Measurements from ENCODE around the gene GNB1. TPM values are rescaled to one million over a fixed set of nuclear protein-coding genes. Genes with fewer than 3 reads are reported as not detected.

The GNB1 gene
- total RNA-seq, 1 donor from 2014 or later, result 158 TPM

DNA sequence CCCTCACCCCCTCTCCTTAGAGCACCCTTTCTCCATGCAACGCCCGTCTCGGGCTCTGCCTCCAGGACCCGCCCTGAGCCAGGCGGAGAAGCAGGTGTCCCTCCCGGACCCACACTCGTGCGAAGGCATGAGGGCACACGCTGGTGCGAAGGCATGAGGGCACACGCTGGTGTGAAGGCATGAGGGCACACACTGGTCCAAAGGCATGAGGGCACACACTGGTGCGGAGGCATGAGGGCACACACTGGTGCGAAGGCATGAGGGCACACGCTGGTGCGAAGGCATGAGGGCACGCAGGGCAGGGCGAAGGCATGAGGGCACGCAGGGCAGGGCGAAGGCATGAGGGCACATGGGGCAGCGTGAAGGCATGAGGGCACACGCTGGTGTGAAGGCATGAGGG lies 34.0 kb upstream of the GNB1 start:
- H3K4me1 ChIP-seq, result peaks cover 26% of the 10 kb centered on the region
- H3K4me3 ChIP-seq, result no peak overlapping the region
- H3K9me3 ChIP-seq (replicated peaks), result no peaks in the 10 kb centered on the region
- no peak overlapping the region for H3K27ac ChIP-seq (replicated peaks)
- TF ChIP-seq, protein P1, sequence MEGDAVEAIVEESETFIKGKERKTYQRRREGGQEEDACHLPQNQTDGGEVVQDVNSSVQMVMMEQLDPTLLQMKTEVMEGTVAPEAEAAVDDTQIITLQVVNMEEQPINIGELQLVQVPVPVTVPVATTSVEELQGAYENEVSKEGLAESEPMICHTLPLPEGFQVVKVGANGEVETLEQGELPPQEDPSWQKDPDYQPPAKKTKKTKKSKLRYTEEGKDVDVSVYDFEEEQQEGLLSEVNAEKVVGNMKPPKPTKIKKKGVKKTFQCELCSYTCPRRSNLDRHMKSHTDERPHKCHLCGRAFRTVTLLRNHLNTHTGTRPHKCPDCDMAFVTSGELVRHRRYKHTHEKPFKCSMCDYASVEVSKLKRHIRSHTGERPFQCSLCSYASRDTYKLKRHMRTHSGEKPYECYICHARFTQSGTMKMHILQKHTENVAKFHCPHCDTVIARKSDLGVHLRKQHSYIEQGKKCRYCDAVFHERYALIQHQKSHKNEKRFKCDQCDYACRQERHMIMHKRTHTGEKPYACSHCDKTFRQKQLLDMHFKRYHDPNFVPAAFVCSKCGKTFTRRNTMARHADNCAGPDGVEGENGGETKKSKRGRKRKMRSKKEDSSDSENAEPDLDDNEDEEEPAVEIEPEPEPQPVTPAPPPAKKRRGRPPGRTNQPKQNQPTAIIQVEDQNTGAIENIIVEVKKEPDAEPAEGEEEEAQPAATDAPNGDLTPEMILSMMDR (IDR thresholded peaks at IDR 0.05; ENCODE audit: borderline replicate concordance), result no peak
- H3K36me3 ChIP-seq, result no peaks in the 10 kb centered on the region
- H3K27me3 ChIP-seq (ENCODE audit: low read depth), result no peaks in the 10 kb centered on the region
- intact Hi-C loops (cut with micrococcal nuclease), result no loop called here
- no peak for DNase-seq

DNA sequence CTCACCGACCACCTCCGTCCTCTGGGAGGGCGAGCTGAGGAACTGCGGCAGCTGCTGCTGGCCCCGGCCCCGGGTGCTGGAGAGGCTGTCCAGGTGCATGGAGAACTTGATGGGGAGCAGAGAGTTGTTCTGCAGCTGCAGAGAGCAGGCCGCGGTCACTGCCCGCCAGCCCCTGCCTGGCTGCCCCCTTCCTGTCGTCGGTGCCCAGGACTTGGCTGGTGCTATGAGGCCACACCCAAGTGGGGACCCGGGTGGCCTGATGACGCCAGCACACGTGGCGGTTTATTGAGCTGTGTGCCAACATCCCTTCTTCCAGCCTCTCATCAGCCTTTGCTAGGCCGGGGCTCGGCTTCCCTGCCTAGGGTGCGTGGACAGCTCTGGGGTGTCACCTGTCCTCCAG lies 33.5 kb upstream of the GNB1 start:
- no peak for DNase-seq
- Histone ChIP-seq H3K4me3 (no peak overlapping the region), H3K27ac (replicated peaks) (no peak overlapping the region), H3K36me3 (no peaks in the 10 kb centered on the region), H3K9me3 (replicated peaks) (no peaks in the 10 kb centered on the region), H3K27me3 (ENCODE audit: low read depth) (no peaks in the 10 kb centered on the region), H3K4me1 (peaks cover 30% of the 10 kb centered on the region)
- TF ChIP-seq, protein P1 (IDR thresholded peaks at IDR 0.05; ENCODE audit: borderline replicate concordance), result no peak
- intact Hi-C loops (cut with micrococcal nuclease), result no loop called here

DNA sequence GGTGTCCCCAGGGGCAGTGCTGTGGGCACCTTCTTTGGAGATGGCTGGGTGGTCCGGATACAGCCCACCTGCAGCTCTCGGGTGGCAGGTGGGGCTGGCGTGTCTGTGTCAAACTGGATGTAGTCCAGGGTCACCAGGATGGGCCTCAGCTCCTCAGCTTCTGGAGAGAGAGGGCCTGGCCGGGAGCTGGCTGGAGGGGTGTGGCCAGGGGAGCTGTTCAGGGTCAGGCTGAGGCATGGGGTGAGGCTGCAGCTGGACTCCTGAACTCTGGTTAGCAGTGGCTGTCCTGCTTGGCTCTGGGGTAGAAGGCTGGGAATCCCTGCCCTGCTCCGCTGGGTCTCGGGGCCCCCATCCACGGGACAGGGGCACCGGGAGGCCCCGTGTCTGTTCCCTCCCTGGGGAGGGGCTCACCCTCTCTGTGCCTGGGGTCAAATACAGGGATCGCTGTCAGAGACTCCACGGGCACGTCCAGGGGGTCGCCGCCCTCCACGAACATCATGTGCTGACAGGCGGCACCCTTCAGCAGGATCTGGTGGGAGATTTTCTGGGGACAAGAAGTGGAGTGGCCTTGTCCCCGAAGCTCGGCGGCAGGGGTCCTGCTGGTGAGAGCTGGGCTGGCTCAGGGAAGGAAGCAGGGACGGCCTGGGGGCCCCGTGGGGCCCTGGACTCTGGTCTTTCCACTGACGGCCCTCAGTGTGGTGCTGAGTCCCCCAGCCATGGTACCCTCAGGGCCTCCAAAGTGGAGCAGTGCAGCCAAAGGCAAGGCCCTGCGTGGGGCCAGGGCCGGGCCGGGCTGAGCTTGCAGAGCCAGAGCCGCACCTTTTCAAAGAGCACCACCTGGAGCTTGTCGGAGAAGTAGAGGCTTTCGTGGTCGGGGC lies 32.3 kb upstream of the GNB1 start:
- H3K4me3 ChIP-seq, result no peak overlapping the region
- no peak overlapping the region for H3K27ac ChIP-seq (replicated peaks)
- intact Hi-C loops (cut with micrococcal nuclease), result no loop called here
- TF ChIP-seq, protein P1 (IDR thresholded peaks at IDR 0.05; ENCODE audit: borderline replicate concordance), result no peak
- H3K4me1 ChIP-seq, result peaks cover 34% of the 10 kb centered on the region
- DNase-seq, result no peak
- no peaks in the 10 kb centered on the region for H3K36me3 ChIP-seq
- no peaks in the 10 kb centered on the region for H3K9me3 ChIP-seq (replicated peaks)
- H3K27me3 ChIP-seq (ENCODE audit: low read depth), result no peaks in the 10 kb centered on the region

DNA sequence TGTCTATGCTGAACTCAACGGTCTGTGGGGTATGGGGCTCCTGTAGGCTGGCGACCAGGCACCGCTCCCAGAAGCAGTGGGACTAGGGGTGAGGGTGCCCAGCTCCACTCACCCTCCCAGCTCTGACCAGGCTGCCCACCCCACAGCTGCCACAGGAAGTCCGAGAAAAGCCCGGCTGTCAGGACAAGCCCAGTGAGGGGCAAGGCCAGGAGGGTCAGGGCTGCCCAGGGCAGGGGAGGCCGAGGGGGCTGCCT lies 31.7 kb upstream of the GNB1 start:
- DNase-seq, result no peak
- H3K9me3 ChIP-seq (replicated peaks), result no peaks in the 10 kb centered on the region
- intact Hi-C loops (cut with micrococcal nuclease), result no loop called here

DNA sequence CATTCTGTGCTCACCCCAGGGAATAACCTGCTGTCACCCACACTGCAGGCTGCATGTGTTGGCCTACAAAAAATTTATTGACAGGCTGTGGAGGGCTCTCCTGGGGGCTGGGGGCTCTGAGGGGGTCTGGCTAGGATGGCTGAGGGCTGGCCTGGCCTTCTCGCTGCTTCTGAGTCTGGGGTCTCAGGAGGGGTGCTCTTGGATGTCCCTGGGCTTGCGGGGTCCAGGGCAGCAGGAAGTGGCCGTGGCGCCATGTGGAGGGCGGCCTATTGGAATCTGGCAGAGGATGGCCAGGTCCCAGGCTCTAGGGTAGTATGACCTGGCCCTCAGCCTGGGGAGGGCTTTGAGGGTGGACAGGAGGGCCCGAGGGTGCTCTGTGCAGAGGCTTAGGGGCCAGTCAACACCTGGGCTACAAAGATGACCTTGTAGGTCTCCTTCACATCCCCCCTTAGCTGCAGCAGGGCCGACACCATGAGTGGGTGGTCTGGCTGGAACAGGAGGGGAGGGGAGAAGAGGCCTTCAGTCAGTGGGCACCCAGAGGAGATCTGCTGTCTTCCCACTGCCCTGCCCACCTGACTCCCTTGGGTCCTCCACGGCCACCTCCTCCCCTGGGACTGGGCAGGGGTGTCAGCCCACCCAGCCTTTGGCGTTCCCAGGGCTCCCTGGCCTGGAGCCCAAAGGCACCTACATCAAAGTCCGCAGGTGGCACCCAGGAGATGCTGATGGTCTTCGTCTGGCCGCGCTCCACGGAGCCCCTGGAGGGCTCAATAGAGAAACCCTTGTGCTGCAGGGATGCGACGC lies 31.2 kb upstream of the GNB1 start:
- no peak overlapping the region for H3K27ac ChIP-seq (replicated peaks)
- intact Hi-C loops (cut with micrococcal nuclease), result no loop called here
- TF ChIP-seq, protein P1 (IDR thresholded peaks at IDR 0.05; ENCODE audit: borderline replicate concordance), result no peak
- no peak overlapping the region for H3K4me3 ChIP-seq
- no peaks in the 10 kb centered on the region for H3K36me3 ChIP-seq
- H3K4me1 ChIP-seq, result peaks cover 30% of the 10 kb centered on the region
- no peak for DNase-seq
- no peaks in the 10 kb centered on the region for H3K27me3 ChIP-seq (ENCODE audit: low read depth)
- no peaks in the 10 kb centered on the region for H3K9me3 ChIP-seq (replicated peaks)

More for the DNA sequence above, 31.7 kb upstream of the GNB1 start:
- H3K4me3 ChIP-seq, result no peak overlapping the region
- no peaks in the 10 kb centered on the region for H3K36me3 ChIP-seq
- H3K27ac ChIP-seq (replicated peaks), result no peak overlapping the region
- TF ChIP-seq, protein P1 (IDR thresholded peaks at IDR 0.05; ENCODE audit: borderline replicate concordance), result no peak
- H3K4me1 ChIP-seq, result peaks cover 35% of the 10 kb centered on the region
- no peaks in the 10 kb centered on the region for H3K27me3 ChIP-seq (ENCODE audit: low read depth)

All from left ventricle myocardium inferior (tissue), 1 donor.